Stimulated activated CD4-positive, alpha-beta T cell treated with anti-CD3 and anti-CD28 coated beads, Interleukin-2, amount 100 ng/mL, for 48 hours (primary cell): ENCODE results near the gene TRAPPC12.
A peak's percentile ranks its signal among the peaks of the same experiment; 100 is the strongest.

ENCODE experiments used
- DNase-seq, 2 donors: peaks; one replicate each; pipeline ENCODE4 v3.0.0-alpha.2; 2020

The TRAPPC12 gene

DNA sequence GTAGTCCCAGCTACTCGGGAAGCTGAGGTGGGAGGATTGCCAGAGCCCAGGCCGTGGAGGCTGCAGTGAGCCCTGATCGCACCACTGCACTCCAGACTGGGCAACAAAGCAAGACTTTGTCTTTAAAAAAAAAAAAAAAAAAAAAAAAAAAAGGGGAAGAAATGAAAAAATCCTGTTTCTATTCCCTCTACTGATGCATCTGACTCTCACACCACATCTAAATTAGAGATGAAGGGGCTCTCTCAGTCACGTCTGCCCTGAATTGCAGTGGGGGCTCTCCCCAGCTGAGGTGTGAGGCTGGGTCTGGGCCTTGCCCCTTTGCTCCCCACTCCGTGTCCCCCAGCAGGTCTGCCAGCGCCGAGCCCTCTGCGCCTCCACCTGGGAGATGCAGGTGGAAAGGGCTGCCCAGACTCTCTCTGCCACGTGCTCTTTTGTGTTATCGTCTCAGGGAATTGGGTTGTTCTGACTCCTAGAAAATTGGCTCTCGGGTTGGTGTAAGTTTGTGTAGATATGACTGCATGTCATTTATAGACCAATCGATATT, 30.2 kb downstream of the TRAPPC12 start:
- no peak for DNase-seq

DNA sequence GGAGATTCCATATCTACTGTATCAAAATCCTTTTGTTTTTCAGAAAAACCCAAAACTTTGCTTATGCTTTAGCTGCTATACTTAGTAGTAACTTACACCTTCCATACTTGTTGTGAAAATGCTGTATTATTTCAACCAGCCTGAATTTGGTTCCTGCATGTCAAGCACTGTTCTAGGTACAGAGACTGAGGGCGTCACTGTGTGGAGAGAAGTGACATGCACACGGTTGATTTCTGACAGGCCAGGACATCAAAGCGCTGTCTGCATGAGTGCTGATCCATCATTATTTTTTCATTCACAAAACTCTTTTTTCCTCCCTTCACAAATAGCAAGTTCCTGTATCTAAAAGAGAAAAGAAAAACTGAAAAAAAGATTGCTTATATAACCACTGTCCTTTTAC, 31.6 kb downstream of the TRAPPC12 start:
- no peak for DNase-seq

DNA sequence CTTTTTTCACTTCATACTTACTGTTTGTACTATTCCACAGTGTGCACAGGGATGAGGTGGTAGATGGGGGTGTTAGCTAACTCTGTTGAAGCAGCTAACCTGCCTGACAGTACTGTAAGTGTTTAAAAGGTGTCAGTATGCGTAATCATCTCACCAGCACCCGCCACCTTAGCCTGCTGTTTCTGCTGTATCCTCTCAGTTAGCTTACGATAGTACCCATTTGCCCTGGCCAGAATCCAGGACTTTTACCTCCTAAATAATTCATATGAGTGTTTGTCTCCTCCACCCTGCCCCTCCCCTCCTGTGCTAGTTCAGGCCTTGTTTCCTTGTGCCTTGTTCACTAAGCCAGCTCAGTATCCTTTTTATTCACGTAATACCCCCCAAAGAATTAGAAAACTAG, 34.2 kb downstream of the TRAPPC12 start:
- no peak for DNase-seq

DNA sequence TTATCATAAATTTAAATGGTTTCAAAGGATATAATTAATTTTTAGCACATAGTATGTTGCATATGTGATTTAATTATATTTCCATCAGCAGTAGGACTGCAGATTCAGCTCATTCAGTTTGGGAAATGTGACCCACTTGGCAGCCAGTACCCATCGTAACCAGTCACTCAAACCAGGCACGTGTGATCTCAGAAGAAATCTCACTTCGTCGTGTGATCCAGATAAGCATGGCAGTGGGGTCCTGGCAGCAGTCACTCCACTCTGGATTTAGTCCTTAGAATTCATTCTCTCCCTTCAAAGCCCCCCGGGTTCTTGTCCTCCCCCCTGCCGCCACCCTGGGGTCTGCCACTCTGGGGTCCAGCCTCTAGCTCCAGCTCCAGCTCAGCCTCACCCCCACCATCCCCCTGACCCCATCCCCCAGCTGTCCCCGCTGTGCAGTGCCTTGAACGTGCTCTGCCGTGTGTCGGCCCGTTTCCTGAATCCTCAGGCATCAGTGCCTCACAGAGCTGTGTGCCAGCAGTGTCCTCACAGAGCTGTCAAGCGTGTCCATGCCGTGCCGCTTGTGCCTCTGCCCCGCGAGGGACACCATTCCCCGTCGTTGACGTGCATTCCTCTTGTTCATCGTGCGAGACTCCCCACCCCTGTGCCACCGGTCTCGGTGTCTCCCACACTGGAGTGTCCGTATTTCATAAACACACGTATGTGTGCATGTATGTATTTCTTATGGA, 34.8 kb downstream of the TRAPPC12 start:
- no peak for DNase-seq

DNA sequence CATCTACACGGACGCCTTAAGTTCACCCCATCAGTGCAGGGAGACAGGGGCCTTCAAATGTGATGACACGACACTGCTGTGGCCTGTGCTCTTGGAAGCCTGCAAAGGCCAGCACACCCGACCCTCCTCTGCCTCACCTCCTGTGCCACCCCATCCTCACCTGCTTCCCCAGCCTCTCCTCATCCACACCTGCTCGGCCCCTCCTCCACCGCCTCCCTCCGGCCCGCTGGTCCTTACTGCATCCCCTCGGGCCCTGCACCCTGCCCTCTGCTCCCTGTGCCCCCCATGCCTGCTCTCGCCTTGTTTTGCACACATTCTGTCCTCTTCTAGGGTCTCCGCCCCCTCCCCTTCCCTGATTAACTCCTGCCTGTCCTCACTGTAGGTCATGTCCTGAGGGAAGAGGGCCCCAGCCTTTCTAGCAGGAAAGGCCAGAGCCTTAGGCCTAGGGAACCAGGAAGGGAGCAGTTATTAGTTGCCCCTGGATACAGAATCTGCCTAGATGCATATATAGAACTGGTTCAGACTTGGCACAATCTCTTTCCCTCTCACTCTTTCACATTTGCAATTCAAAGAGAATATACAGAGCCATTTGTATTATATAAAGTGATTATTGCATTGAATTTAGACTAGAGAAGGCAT, 39.4 kb downstream of the TRAPPC12 start:
- DNase-seq, result no peak

DNA sequence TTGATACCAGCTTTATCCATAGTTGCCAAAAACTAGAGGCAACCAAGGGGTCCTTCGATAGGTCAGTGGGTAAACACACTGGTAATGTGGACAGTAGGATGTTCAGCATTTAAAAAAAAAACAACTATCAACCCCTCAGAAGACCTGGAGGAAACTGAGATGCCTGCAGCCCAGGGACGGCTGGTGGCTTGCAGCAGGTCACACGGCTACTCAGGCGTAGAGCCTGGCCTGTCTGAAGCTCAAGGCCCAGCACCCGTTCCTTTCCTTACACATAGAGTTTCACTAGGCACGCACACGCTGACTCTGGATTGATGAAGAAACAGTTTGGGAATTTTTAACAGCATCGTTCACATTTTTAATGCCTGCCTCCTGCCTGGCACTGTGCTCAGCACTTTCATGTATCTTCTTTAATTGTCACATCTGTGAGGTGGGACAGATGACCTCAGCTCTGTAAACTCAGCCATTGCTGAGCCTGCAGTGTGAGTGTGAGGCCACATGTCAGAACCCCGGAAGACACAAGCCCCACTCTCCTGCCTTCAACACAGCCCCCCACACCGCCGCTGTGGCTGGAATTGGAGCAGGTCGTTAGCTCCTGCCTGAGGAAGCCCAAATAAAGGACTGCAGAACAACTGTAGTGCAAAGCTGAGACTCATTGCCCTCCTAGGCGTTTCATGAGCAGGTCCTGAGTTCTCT, 40.7 kb downstream of the TRAPPC12 start:
- DNase-seq, result no peak

DNA sequence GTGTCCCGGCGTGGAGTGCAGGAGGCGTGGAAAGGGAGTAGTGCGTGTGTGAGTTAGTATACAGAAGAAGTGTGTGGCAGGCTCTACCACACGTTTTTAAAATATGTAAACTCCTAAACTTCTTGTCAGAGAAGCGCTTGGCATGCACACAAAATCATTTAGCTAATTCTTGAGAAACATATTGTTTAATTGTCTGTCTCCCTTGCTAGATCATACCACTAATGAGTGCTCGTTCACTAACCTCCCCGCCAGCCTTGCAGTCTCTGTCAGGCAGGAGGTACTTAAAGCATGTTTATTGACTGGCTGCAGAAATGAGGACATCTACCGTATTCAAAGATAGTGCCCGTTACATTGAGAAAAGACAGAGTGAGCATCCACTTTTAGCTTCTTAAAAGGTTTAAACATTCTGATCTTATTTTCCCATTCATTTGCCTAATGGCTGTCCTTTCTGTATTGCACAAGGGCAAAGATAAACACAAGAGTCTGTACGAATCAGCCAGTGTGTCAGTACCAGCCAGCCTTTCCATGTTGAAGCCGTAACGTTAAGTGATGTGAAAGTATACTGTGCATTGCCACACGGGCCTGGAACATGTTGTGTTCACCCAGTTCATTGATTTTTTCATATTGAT, 41.4 kb downstream of the TRAPPC12 start:
- DNase-seq, result no peak

DNA sequence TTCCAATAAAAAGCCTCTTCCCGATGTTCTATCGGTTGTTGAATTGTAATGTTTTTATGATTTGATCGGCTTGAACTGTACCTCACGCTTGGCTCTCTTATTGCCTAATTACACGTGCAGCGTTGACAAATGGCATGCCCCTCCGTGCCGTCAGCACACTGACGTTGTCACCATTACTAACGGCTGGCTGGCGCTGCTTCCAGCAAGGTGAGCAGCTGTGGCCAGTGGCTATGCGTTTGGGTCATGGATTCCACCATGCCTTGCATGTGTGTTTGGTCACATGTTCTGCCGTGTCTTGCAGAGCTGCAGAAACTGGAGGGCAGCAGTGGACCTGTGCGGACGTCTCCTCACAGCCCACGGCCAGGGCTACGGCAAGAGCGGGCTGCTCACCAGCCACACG, 42.1 kb downstream of the TRAPPC12 start:
- DNase-seq, result no peak

DNA sequence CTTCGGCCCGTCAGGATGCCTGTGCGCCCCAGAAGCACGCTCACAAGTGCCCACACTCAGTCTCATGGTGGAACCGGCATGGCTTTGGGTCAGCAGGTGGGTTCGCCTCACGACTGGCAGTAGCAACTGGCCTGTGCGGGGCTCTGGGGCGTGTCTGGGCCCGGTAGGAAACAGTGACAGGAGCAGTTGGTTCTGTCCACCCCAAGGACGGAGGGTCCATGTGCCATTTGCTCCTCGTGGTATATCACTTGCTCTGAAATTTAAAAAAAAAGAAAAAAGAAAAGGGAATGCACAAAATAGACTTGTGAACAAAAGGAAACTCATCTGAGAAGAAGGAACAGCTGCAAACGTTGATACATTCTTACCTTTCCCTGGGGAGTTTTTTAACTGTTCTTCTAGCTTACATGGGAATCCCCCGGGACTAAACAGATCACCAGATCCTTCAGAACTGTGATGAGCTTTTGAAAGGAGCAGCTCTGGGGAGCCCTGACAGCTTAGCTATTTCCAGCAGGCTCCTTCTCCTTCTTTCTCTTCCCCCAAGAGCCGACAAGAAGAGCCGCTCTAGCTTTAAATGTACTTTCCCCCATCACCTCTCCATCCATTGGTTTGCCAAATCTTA, 42.8 kb downstream of the TRAPPC12 start:
- DNase-seq, result no peak

DNA sequence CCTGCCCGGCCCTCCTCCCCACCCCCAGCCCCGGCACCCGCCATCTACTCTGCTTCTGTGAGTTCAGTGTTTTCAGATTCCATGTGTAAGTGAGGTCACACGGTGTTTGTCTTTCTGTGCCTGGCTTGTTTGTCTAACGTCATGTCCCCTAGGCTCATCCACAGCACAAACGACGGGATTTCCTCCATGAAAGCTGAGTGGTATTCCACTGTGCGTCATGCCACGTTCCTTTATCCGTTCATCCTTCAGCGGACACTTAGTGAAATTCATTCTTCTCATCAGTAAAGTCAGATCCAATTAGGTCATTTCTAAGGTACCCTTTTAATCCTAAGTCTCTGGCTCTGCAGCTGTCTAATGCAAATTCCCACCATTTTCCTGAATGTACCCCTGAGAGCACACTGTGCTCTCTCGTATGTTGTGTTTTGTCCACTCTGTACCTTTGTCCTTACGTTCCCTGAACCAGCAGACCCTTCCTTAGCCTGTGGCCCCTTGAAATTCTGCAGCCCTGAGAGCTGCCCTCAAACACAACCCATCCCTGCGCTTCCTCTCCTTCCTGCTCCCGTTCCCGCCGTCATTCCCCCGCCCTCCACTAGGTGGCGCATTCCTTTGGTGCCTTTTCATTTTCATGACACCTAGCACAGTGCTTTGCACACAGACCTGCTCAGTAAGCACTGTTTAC, 44.1 kb downstream of the TRAPPC12 start:
- DNase-seq, result peak; percentile 83

DNA sequence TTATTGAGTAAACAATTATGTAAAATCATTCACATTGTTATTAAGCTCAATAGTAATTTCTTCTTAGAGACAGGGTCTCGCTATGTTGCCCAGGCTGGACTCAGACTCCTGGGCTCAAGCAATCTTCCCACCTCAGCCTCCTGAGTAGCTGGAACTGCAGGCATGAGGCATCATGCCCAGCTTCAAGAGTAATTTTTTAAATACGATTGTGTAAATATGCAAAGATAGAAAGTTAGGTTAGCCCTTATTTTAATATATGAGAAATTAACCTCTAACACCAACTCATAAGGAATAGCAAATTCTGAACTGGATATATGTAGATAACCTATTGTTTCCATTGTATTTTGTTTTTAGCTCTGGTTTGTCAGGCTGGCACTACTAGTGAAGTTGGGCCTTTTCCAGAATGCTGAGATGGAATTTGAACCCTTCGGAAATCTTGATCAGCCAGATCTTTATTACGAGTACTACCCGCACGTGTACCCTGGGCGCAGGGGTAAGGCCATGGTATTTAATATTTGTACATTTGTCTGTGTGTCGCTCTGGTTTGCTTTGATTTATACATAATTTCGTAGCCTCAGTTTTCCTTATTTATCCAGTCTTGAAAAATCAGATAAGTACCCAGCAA, 44.8 kb downstream of the TRAPPC12 start:
- no peak for DNase-seq

DNA sequence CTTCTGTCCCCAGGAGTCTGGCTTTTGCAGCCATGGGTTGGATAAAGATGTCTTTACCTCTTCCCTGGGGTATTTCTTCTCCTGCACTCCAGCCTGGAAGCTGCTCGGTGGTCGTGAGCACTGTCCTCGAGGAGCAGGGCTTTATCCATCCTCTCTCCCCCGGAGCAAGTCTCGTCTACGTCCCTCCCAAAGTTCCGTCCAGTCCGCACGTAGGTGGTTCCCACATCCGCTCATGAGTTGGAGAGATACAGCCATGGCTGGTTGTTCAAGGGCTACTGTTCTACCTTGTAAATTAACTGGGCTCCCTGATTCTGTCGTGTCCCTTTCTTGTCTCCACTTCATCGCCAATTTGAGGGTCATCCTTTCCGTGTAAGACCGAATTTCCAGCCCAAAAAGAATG, 47.1 kb downstream of the TRAPPC12 start:
- DNase-seq, result no peak

DNA sequence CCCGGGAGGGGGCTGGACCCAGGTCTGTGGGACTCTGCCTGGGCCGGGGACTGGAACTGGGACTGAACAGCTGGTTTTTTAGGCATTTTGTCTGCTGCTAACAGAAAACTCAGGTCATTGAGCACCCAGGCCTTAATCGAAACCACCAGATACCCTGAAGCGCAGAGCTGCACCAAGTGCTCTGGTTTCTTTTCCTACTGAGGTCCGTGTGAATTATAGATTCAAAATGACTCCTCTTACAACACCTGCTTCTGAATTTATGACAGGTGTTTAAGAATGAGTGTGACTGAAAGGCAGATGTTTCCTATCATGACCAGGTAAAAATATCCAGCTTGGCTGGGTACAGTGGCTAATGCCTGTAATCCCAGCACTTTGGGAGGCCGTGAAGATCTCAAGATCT, 47.8 kb downstream of the TRAPPC12 start:
- no peak for DNase-seq

DNA sequence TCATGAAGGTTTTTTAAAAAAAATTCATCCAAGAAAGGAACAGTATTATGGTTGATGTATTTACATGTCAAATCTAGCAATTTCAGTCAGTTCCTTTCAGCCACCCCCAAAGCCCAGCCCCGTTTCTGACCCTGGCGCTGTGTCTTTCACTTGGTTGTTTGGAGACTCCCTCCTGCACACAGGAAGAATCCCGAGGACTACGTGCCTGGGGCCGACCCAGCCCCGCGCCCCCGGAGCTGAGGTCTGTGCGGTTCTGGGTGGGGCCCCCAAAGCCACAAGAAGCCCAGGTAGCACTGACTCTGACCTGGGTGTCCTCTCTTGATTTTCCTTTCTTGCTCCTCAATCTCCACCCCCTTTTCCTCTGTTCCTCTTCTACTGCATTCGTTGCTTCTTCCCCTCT, 49.1 kb downstream of the TRAPPC12 start:
- DNase-seq, result no peak

DNA sequence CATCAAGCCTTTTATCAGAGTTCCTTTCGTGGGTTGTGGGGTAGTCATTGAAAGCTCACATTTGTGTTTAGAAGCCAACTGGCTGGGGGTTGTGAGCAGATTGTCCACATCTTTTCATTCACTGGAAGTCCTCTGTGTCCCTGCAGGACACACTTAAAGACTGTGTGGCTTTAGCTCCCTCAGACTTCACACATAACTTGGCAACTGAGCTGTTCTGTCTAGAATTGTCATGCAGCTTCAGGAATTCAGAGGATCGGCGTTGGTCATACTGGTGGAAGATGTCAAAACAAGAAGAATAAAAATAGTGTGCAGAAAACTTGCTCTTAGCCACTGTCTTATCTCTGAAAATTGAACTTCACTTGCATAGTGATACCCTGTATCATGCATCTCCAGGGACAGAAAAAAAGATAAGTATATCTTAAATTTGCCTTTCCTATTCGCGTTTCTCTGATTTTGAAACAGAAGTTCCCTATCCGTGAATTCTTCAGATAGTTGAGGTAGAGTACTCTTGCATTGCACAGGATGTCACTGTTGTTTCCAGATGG, 49.6 kb downstream of the TRAPPC12 start:
- DNase-seq, result no peak

DNA sequence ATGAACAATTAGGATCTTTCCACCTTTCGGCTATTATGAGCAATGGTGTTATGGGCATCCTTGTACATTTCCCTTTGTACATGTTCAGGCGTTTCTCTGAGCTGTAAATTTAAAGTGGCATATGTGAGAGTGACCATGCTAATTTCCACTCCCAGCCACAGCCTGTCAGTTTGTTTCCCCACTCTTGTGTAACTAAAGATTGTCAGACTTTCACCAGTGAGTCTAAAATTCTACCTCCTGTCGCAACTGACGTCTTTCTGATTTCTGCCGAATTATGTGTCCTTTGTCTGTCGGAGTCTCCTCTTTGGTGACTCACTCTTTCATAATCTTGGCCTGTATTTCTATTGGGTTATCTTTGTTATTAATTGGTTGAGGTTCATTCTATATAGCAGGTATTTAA, 50.7 kb downstream of the TRAPPC12 start:
- no peak for DNase-seq

DNA sequence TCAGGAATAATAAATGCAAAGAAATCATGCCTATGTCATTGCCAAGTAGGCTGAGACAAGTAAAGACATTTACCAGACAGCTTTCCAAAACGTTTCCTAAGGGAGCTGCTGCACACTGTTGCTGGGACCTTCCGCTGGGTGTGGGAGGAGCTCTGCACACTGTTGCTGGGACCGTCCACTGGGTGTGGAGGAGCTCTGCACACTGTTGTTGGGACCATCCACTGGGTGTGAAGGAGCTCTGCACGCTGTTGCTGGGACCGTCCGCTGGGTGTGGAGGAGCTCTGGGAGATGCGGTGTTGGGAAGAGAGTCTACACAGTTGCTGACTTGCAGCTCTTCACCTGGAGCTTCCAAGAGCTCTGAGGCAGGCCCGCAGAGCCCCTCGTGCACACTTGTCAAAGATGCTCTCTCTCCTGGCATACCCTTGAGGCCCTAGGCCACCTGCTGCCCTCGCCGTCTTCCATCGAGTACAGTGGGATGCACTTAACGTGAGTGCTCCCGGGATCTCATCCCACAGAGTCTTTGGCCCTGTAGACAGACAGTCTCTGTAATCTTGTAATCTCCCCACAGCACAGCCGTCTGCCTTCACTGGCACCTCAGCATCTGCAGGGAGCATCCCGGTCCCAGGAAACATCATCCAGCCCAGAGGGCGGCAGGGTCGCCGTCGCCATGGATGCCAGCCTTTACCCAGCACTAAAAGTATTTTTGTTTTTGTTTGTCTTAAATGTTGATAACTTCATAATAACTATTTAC, 51.4 kb downstream of the TRAPPC12 start:
- no peak for DNase-seq

DNA sequence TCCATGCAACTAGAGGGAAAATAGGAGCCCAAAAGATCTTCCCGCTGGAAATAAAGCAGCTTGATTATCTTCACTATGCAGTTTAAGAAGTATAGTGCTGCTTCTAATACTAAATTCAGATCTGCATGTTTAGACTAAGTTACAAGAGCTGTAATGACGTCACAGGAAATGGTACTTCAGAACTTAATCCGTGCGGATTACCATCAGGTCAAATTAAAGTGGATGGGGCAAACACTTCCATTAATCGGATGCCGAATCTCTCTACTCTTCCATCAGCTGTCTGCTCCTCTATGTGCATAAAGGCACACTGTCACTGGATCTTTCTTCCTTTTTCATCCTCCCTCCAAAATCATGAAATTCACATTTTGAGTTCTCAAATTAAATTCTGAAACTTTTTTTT, 52.6 kb downstream of the TRAPPC12 start:
- DNase-seq, result no peak

DNA sequence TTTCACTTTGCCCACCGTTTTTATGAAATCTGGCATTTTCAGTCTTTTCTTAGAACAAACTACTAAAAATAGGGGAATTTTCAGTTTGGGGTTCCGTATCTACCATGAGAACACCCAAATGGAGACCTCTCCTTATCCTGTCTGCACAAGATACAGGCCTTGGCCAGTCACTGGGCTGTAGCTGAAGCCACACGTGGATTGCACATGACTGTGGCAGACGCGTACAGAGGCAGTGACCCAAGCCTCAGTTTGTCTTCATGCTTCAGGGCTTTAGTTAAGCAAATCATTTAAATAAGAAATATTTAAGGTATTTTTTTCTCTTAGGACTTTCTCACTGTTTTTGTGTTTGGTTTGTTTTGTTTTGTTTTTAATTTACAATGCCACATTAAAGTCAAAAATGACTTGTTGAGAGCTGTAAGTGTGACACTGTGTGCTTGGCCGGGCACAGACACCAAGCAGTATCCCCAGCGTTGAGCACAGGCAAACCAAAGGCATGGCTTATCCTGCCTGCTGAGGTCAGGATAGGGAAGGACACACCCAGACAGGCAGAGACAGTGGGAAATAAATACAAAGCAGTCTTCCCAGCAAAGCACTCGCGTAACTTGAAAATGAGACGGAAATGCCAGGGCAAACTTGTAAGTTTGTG, 53.3 kb downstream of the TRAPPC12 start:
- no peak for DNase-seq

DNA sequence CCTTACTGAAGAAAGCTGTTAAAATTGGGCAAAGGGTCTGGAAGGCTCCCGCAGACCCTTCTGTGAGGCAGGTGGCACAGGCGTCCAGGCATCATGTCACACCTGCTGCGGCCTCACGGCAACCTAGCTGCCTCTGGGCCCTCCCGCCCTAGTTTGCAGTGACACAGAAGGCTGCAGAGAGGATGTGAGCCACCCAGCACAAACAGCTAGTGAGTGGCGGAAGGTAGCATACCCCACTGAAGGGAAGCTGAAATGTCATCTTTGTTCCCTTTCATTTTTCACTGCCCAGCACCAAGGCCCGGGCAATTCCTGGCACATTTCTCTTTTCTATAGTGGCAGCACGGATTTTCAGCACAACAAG, 53.8 kb downstream of the TRAPPC12 start:
- no peak for DNase-seq
